ENCODE measurements around the gene COL27A1. TPM values are rescaled to one million over a fixed set of nuclear protein-coding genes. Genes with fewer than 3 reads are reported as not detected.

COL27A1 gene
- total and polyA plus RNA-seq, 12 donors = 3.0 to 99.8 (median 11.9) TPM

- H3K9me3 ChIP-seq (replicated peaks in 1 of 3) = no peaks in the 10 kb centered on the region
- TF ChIP-seq, protein P1, sequence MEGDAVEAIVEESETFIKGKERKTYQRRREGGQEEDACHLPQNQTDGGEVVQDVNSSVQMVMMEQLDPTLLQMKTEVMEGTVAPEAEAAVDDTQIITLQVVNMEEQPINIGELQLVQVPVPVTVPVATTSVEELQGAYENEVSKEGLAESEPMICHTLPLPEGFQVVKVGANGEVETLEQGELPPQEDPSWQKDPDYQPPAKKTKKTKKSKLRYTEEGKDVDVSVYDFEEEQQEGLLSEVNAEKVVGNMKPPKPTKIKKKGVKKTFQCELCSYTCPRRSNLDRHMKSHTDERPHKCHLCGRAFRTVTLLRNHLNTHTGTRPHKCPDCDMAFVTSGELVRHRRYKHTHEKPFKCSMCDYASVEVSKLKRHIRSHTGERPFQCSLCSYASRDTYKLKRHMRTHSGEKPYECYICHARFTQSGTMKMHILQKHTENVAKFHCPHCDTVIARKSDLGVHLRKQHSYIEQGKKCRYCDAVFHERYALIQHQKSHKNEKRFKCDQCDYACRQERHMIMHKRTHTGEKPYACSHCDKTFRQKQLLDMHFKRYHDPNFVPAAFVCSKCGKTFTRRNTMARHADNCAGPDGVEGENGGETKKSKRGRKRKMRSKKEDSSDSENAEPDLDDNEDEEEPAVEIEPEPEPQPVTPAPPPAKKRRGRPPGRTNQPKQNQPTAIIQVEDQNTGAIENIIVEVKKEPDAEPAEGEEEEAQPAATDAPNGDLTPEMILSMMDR (IDR thresholded peaks at IDR 0.05) = no peak
- TF ChIP-seq POLR2A (IDR thresholded peaks at IDR 0.05) = no peak
- peaks cover 0 to 14% of the 10 kb centered on the region in 2 donors for H3K4me1 ChIP-seq (replicated peaks in 1 of 2)
- H3K27ac ChIP-seq = no peak overlapping the region
- intact Hi-C loops (cut with DNase I) = no loop called here
- H3K36me3 ChIP-seq (replicated peaks in 1 of 2) = peaks cover 0 to 3% of the 10 kb centered on the region in 2 donors
- H3K27me3 ChIP-seq = no peaks in the 10 kb centered on the region
- DNase-seq = no peak
- 90 to 92% (median 91%) methylated on average over 11 of the region's 11 CpGs for WGBS, 4 donors
- H3K4me3 ChIP-seq = no peak overlapping the region
Observed at GRCh38 chr9:114218264-114219120, 63.2 kb downstream of the COL27A1 start.

DNA sequence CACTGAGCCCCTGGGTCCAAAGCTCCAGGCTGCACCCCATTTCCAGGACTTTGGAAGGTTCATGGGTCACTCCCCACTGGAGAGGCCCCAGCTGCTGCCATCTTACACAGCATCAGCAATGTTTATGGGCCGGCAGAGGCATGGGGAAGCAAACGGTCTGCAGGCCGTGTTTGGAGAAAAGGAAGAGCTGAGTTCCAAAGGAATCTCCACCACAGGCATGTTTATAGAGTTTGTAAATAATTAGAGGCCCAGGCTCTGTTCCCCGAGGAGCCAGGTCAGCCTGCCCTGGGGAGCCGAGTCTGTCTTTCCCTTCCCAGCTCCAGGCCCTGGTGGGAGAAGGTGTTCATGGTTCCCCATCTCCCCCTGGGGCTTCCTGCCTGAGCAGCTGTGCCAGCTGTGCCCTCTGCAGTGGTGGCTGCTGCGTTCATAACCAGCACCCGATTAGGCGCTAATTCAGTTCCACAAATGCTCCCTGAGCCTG is 64.8 kb downstream of the COL27A1 start:
- intact Hi-C loops (cut with DNase I) = no loop called here
- Histone ChIP-seq H3K27me3 (no peaks in the 10 kb centered on the region), H3K27ac (no peak overlapping the region)

GRCh38 chr9:114221706-114222465 is 66.5 kb downstream of the COL27A1 start:
- WGBS, 4 donors = 76 to 85% (median 79%) methylated on average over 8 to 10 of the region's 10 CpGs
- H3K4me1 ChIP-seq (replicated peaks in 1 of 2) = no peaks in the 10 kb centered on the region
- no peak for DNase-seq
- no peak overlapping the region for H3K27ac ChIP-seq
- no peak for TF ChIP-seq POLR2A (IDR thresholded peaks at IDR 0.05)
- TF ChIP-seq, protein P1 (IDR thresholded peaks at IDR 0.05) = no peak
- no peaks in the 10 kb centered on the region for H3K9me3 ChIP-seq (replicated peaks in 1 of 3)
- no peak overlapping the region for H3K4me3 ChIP-seq
- intact Hi-C loops (cut with DNase I) = no loop called here
- H3K27me3 ChIP-seq = no peaks in the 10 kb centered on the region
- no peaks in the 10 kb centered on the region for H3K36me3 ChIP-seq (replicated peaks in 1 of 2)

More for the DNA sequence above, 64.8 kb downstream of the COL27A1 start:
- DNase-seq = no peak
- Histone ChIP-seq H3K4me1 (replicated peaks in 1 of 2) (peaks cover 0 to 10% of the 10 kb centered on the region in 2 donors), H3K4me3 (no peak overlapping the region), H3K36me3 (replicated peaks in 1 of 2) (no peaks in the 10 kb centered on the region), H3K9me3 (replicated peaks in 1 of 3) (no peaks in the 10 kb centered on the region)
- 86 to 94% (median 91%) methylated on average over 8 of the region's 8 CpGs for WGBS, 4 donors
- no peak for TF ChIP-seq POLR2A (IDR thresholded peaks at IDR 0.05)
- TF ChIP-seq, protein P1 (IDR thresholded peaks at IDR 0.05) = no peak

DNA sequence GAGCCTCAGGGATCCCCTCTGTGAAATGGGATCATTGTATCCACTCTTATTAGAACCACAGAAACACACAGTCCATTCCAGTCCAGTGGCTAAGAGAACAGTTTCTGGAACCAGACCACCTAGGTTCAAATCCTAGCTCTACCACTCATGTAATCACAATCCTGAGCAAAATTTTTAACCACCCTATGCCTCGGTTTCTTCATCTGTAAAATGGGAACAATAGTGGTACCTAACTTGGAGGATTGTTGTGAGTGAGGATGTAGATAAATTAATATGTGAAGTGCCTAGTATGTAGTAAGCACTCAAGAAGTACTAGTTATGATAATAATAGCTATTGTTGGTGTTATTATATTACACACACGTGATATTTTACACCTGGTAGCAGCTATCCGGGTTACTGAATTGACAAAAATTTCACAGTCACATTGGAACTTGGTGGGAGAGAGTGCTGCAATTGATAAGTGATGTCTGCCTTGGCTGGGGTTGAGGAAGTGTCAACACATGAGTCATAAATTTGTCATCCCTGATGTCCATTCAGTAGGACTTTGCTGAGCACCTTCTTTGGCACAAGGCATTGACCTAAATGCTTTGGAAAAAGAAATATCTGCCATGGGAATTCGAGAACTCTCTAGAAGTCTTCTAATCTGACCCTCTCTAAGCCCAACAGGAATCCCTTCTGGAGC is 68.4 kb downstream of the COL27A1 start:
- Histone ChIP-seq H3K4me1 (replicated peaks in 1 of 2) (no peaks in the 10 kb centered on the region), H3K9me3 (replicated peaks in 1 of 3) (no peaks in the 10 kb centered on the region), H3K27ac (no peak overlapping the region), H3K4me3 (no peak overlapping the region), H3K36me3 (replicated peaks in 1 of 2) (no peaks in the 10 kb centered on the region), H3K27me3 (no peaks in the 10 kb centered on the region)
- no peak for TF ChIP-seq POLR2A (IDR thresholded peaks at IDR 0.05)
- TF ChIP-seq, protein P1 (IDR thresholded peaks at IDR 0.05) = no peak
- intact Hi-C loops (cut with DNase I) = no loop called here
- WGBS, 4 donors = 67 to 87% (median 79%) methylated on average over 4 of the region's 4 CpGs
- DNase-seq = no peak

All from adrenal gland (tissue), 12 donors.